Activated CD4-positive, CD25-positive, alpha-beta regulatory T cell (primary cell): ENCODE results near the gene THRB.

Experiments used
- DNase-seq, 4 experiments: peaks; one replicate each; lab custom pipeline; 2025; lab: John Stamatoyannopoulos, UW

THRB gene

GRCh38 chr3:24181256-24181655 lies 313.4 kb downstream of the THRB start:
- DNase-seq, result no peak

DNA sequence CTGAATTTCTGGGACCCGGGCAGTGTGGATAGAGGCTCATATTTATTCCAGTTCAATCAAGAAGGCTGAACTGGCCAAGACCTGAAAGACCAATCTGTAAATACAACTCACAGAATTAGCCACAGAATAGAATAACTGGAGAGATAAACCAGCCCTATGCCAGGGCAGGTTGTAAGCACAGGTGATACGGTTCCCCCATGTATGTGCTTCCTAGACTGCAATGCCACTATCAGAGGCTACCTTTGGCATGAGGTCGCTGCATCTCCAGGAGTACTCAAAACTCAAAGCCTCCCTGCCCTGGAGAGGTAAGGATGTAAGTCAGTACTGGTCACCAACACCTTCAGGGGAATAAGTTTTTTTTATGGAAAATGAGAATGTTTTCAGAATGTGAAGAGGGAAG lies 314.0 kb downstream of the THRB start:
- DNase-seq, result no peak

GRCh38 chr3:24177201-24177600 lies 317.4 kb downstream of the THRB start:
- DNase-seq, result no peak

- no peak for DNase-seq
These were observed 320.0 kb downstream of the THRB start for GRCh38 chr3:24174614-24175013.

DNA sequence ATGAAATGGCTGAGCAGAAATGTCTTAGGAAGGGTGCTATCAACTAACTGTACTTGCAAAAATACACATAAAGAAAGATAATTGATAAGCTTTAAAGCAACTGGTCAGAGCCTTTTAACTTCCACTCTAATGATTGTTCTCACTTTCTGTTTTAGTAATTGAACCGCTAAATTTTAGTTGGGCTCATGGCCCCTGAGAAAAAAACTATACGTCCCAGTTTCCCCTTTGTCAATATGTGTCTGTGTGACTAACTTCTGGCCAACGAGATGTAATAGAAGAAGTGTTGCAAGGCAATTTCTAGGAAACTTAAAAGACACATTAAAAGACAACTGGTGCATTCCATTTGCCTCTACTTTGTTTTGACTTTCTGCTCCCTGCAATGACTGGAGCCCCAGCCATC lies 325.7 kb downstream of the THRB start:
- no peak for DNase-seq

GRCh38 chr3:24167429-24167828 lies 327.2 kb downstream of the THRB start:
- no peak for DNase-seq

DNA sequence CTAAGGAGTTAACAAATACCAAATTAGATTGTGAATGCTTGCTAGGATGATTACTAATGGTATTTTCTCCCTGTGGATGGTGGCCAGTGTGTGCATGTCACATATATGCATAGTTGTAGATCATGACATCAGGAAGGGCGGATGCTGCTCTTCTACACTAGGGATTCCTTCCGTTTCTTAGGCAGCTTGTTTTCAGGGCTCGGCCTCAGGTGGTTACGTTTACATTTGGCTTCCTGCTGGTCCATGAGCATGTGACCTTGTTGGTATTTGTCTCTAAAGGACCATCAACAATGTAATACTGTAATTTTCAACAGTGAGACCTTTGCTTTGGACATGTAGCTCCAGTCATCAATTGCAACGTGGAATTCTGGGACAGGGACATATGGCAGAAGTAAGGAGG lies 328.1 kb downstream of the THRB start:
- DNase-seq, result no peak

DNA sequence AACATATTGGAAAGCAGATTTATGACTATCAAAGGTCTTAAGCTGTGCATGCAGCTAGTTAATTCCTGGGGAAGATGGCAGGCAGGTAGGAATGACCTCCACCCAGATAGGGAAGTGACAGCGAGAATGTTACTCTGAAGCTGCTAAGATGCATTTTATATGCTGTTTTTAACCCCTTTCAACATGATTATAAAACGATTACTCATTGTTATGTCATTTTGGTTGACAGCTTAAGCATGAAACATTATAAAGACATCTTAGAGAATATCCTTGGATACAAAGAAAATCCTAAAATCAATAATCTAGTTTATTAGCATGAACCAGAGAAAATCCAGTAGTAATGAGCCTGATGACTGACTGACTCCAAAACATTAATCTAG lies 329.1 kb downstream of the THRB start:
- DNase-seq, result no peak

GRCh38 chr3:24164967-24165602 lies 329.6 kb downstream of the THRB start:
- DNase-seq, result no peak

DNA sequence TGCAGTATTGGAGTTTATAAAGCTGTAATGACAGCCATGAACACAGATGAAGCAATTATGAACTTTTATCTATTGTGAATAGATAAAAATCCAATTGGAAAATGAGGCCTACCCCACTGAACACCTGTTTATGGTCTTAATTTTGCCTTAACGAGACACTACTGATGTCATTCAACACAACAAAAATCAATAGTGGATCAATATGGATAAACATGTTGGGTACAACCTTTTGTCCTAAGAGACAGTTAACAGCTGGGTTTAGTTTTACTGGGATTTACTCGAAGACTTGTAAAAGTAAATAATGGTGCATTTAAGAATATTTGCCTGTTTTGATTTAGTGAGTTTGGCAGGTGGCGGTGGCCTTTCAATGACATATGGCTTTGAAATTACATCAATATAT lies 331.7 kb downstream of the THRB start:
- no peak for DNase-seq

DNA sequence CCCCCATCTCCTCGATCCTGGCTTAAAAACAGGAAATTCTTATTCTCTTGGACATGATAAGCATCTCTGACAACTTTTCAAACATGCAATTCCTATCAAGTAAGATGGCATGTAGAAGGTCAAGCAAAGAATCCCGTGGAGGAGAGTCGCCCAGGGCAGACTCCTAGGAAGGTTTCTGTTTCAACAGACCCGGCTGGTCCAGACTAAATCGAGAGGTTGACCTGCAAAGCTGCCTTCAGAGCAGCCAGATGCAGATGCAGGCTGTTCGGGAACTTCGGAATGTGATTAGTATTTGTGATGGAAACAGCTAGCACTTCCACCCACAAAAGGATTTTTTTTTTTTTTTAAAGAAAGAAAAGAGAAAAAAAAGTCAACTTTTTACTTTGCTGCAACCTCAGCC lies 332.8 kb downstream of the THRB start:
- DNase-seq, result no peak

- no peak for DNase-seq
These were observed 334.1 kb downstream of the THRB start for GRCh38 chr3:24160424-24161095.

DNA sequence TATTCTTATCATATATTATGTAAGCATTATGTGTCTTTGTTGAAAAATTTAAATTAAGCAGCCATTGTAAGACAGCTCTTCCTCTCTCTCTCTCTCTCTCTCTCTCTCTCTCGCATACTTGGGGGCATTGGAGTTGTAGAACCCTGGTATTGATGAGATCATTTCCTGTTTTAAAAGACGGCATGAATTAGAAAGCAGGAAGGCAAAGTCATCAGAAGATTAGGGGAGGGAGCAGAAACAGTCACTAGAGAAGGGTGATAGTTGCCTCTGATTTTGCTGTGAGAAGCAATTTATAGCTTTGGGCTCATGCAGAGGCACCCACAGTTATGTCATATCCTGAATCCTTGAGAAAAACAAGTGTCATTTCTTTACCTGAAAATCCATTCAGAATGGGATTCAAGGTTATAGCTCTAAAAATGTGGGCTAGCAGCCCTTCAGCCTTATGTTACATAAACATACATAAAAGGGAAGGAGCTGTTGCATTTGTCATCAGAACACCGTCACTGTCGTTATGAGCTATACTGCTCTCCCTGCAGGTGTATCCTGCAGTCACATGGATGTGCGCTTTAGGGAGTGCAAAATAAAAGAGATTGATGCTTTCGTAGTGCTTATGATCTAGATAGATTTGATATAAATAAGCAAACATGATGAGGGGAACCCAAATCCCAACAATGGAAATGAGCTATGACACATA lies 335.7 kb downstream of the THRB start:
- no peak for DNase-seq

DNA sequence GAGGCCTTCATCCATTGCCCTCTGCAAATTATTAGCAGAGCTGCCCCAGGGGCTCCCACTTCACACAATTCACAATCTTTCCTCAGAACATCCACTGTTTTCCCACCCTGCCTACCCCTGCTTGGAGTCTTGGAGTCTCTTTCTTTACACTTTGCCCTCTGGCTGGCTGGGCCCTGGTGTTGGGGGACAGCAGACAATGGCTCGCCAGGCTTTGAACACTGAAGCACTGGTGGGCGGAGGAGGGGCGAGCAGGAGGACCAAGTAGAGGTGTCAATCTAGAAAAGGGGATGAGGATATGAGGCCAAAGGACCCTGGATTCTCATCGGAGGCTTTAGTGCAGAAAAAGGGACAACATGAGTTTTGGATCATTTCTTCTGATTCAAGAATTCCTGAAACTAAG lies 337.5 kb downstream of the THRB start:
- no peak for DNase-seq

DNA sequence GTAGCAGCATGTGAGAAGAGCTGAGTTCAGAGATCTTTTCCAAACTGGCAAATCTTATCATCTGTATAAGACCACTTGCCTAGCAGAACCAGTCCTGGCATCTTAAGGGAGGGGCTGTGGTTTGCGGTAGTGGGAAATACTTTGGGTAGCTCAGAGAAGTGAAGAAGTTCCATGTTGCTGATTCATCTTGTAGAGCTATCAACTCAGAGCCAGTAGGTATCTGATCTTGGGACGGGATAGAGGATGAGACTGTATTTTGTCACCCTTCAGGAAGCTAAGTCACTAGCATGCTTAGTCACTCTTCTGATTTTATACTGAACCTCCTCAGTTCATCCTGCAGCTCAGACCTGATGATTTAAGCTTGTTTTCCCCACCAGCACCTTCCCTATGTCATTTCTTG lies 338.2 kb downstream of the THRB start:
- no peak for DNase-seq

- DNase-seq, result no peak
These were observed 339.4 kb downstream of the THRB start for GRCh38 chr3:24155276-24155675.

GRCh38 chr3:24154781-24155180 lies 339.9 kb downstream of the THRB start:
- DNase-seq, result no peak

DNA sequence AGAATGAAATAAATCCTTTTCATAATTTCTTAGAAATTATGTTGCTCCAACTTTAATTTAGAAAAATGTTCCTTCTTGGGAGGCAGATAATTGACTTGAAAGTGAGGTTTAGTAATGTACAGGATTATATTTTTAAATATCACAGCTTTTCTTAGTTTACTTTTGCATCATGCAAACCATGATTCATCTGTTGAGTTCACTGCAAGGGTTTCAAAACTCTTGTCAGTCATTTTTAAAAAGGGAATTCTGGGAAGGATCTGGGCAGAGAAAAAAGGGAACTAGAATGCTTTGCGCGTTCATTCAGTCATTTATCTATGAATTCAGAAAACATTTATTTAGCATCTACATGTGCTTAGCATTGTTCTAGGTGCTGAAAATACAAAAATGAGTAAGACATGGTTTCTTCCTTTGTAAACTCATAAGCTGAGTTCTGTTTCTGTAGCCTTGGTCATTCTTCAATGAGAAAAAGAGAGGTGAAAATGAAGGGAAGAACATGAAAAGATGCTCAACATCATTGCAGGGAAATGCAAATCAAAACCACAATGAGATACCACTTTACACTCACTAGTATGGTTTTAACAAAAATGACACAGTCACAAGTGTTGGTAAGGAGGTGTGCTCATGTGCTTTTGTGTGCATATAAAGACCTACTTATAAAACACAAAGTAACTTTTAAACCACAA lies 340.5 kb downstream of the THRB start:
- no peak for DNase-seq

DNA sequence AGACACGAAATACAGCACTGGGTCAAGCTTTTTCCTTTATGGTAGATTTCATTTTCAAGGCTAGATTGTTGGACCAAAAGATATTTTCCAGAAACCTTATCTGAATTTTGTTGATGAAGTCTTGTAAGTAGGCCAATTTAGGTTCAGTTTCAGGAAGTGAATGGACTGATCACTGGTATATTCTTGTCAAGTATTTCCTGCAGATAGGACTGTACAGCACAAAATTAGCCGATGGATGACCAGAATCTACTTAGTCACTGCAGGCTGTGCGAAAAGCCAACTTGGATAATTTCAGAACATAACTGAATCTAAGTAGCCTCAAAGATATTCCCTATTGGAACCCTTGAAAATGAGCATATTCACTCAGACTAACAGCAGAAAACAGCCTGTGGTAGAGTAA lies 343.1 kb downstream of the THRB start:
- DNase-seq, result no peak

GRCh38 chr3:24149032-24149431 lies 345.6 kb downstream of the THRB start:
- DNase-seq, result no peak

DNA sequence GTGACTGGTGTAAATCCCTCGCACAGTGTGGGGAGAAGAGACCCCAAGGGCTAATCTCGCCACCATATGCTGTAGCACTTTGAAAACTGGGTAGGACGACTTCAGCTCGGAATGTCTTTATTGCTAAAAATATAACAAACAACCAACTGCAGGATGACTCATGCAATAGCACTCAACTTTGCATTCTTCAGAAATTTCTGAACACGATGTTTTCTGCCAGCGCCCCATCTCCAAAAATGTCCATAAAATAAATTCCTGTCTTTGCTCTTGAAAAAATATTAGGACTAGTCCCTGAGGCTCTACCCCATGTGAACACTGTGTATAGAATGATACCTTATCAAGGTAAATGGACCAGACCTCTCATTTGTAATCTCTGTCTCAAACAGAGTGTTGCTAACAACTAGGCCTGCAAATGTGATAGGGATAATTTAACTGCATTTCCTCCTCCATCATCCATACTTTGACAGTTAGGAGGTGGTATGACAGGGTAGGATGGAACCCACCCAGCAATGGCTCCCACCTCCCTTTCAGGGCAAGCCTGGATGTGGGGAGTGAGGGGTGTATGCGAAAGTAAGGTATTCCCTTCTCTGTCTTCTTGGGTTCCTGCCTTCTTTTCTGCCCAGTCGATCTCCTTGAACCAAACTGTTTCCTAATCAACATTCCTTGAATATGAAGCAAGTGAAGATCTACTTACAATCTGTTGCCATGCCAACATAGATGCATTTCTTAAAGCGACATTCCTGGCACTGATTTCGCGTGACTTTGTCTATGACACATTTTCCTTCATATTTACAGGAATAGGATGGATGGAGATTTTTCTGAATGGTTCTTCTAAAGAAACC lies 348.4 kb downstream of the THRB start:
- no peak for DNase-seq

DNA sequence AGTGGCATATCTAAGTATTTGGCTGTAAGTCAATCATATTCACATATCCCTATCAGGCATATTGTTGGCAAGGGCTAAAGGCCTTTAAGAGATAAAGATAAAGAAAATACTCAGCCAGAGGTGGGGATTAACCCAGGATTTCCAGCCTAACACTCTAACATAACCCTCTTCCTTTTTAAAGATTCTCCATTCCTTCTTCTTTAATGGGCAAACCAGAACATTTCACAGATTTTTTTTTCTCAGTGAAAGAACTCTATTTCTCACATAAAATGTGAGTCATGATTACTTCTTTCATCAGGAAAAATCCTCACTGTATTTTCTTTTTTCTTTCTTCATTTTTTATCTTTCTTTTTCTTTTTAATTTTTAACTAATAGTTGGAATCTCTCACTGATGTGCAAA lies 349.2 kb downstream of the THRB start:
- DNase-seq, result no peak
